Measurements from ENCODE around the gene ZFYVE28. TPM values are rescaled to one million over a fixed set of nuclear protein-coding genes. Genes with fewer than 3 reads are reported as not detected.

ZFYVE28 gene
- total RNA-seq, 2 donors from 2014 or later, result 5.7 to 16.8 TPM

GRCh38 chr4:2378401-2378800, 40.0 kb downstream of the ZFYVE28 start:
- ATAC-seq (no peak), DNase-seq (no peak)
- Histone ChIP-seq H3K27ac (no peak overlapping the region), H3K36me3 (replicated peaks in 1 of 2; ENCODE audit: insufficient read depth in 1 of 2, low read depth in 2 of 2) (no peaks in the 10 kb centered on the region), H3K4me1 (no peaks in the 10 kb centered on the region), H3K9me3 (no peaks in the 10 kb centered on the region), H3K4me3 (no peak overlapping the region), H3K27me3 (no peaks in the 10 kb centered on the region)
- intact Hi-C loops (cut with DNase I), result no loop called here
- 72 to 81% methylated on average over 5 of the region's 5 CpGs for WGBS, 2 donors
- TF ChIP-seq POLR2A (IDR thresholded peaks at IDR 0.05), result no peak
- TF ChIP-seq CTCF (IDR thresholded peaks at IDR 0.05), result no peak

- DNase-seq (no peak), ATAC-seq (no peak)
- Histone ChIP-seq H3K27me3 (no peaks in the 10 kb centered on the region), H3K4me1 (no peaks in the 10 kb centered on the region), H3K27ac (no peak overlapping the region), H3K4me3 (no peak overlapping the region), H3K9me3 (no peaks in the 10 kb centered on the region), H3K36me3 (replicated peaks in 1 of 2; ENCODE audit: insufficient read depth in 1 of 2, low read depth in 2 of 2) (no peaks in the 10 kb centered on the region)
- TF ChIP-seq POLR2A (IDR thresholded peaks at IDR 0.05) (no peak), CTCF (IDR thresholded peaks at IDR 0.05) (no peak)
- WGBS, 2 donors, result 82 to 92% methylated on average over 14 of the region's 14 CpGs
- intact Hi-C loops (cut with DNase I), result no loop called here
Observed at GRCh38 chr4:2377241-2377640, 41.2 kb downstream of the ZFYVE28 start.

GRCh38 chr4:2375427-2375826, 43.0 kb downstream of the ZFYVE28 start:
- Histone ChIP-seq H3K27me3 (no peaks in the 10 kb centered on the region), H3K27ac (no peak overlapping the region), H3K4me3 (no peak overlapping the region), H3K36me3 (replicated peaks in 1 of 2; ENCODE audit: insufficient read depth in 1 of 2, low read depth in 2 of 2) (no peaks in the 10 kb centered on the region), H3K4me1 (no peaks in the 10 kb centered on the region), H3K9me3 (no peaks in the 10 kb centered on the region)
- DNase-seq (no peak), ATAC-seq (no peak)
- 70 to 78% methylated on average over 6 to 10 of the region's 10 CpGs for WGBS, 2 donors
- no peak for TF ChIP-seq CTCF (IDR thresholded peaks at IDR 0.05)
- intact Hi-C loops (cut with DNase I), result no loop called here

- TF ChIP-seq CTCF (IDR thresholded peaks at IDR 0.05), result no peak
- no peak for TF ChIP-seq POLR2A (IDR thresholded peaks at IDR 0.05)
- no peaks in the 10 kb centered on the region for H3K36me3 ChIP-seq (replicated peaks in 1 of 2; ENCODE audit: insufficient read depth in 1 of 2, low read depth in 2 of 2)
- H3K27ac ChIP-seq, result no peak overlapping the region
- ATAC-seq (no peak), DNase-seq (no peak)
- no peaks in the 10 kb centered on the region for H3K27me3 ChIP-seq
- WGBS, 2 donors, result 88 to 90% methylated on average over 7 of the region's 7 CpGs
- no peaks in the 10 kb centered on the region for H3K4me1 ChIP-seq
- no peaks in the 10 kb centered on the region for H3K9me3 ChIP-seq
- intact Hi-C loops (cut with DNase I), result no loop called here
- H3K4me3 ChIP-seq, result no peak overlapping the region
Observed at GRCh38 chr4:2373532-2373931, 44.9 kb downstream of the ZFYVE28 start.

GRCh38 chr4:2372488-2373030, 45.9 kb downstream of the ZFYVE28 start:
- Histone ChIP-seq H3K4me3 (no peak overlapping the region), H3K4me1 (no peaks in the 10 kb centered on the region), H3K36me3 (replicated peaks in 1 of 2; ENCODE audit: insufficient read depth in 1 of 2, low read depth in 2 of 2) (no peaks in the 10 kb centered on the region), H3K9me3 (no peaks in the 10 kb centered on the region), H3K27me3 (no peaks in the 10 kb centered on the region), H3K27ac (no peak overlapping the region)
- DNase-seq (no peak), ATAC-seq (no peak)
- intact Hi-C loops (cut with DNase I), result no loop called here
- 79 to 87% methylated on average over 8 to 12 of the region's 14 CpGs for WGBS, 2 donors
- TF ChIP-seq POLR2A (IDR thresholded peaks at IDR 0.05) (no peak), CTCF (IDR thresholded peaks at IDR 0.05) (no peak)

Data from body of pancreas (tissue), 4 donors.